Germinal center (tissue), 1 donor: ENCODE data around the gene RPS19BP1.
A peak's percentile ranks its signal among the peaks of the same experiment; 100 is the strongest.

Experiments
- DNase-seq: peaks from one replicate; pipeline ENCODE4 v3.0.0; 2012; ENCODE audit warnings: mixed read lengths, low spot score

The RPS19BP1 gene, protein sequence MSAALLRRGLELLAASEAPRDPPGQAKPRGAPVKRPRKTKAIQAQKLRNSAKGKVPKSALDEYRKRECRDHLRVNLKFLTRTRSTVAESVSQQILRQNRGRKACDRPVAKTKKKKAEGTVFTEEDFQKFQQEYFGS

DNA sequence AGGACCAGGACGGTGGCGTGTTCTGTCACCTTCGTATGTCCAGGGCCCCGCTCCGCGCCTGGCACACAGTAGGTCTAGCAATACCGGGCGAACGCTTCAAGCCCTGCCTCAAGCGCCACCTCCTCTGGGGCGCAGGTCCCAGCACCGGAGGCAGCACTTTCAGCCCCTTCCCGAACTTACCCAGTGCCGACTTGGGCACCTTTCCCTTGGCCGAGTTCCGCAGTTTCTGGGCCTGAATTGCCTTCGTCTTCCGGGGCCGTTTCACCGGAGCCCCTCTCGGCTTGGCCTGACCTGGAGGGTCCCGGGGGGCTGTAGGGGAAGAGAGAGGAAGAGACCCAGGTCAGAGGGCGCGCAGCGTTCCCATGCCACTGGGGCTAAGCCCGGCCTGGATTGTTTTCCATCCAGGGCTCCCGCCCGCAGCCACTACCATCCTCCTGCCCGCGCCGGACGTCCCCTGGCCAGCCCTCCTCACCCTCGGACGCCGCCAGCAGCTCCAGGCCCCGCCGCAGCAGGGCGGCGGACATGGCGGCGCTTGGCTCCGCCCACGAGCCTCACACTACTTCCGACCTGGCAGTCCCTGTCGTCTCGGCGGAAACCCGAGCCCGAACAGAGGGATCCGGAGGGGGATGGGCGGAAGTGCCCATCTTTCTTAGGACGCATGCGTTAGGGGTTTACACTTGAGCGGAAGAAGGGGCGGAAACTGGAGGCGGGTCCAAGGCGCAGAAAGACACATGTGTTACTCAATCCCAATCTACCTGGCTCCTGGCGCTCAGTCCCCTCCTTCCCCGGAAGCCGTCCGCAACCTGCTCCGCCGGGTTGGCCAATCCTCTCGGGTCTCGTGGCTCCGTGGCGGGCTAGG lies at the start of gene RPS19BP1:
RPS19BP1 (minus strand) TSS at position 534 of the 859 bp plus-strand sequence; CDS start at position 524, 10 bp downstream.
- DNase-seq, result peak; percentile 96

DNA sequence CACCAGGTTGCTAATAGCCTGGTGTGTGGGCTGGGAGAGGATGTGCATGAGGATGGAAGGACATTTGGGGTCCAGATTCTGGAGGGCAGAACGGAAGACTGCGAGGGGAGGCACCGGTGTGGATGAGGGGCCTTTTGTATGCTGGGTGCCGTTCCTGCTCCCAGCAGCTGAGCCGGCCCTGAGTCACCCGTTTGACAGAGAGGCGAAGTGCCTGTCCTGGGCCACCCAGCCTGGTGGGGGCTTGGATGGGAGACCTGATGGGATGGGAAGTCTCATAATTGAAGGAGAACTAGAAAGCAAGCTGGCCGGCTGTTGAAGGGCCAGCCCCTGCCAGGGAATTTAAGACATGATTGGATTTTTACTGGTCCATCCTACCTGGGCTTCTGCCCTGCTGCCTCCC lies 48.8 kb upstream of the RPS19BP1 start:
- DNase-seq, result no peak

DNA sequence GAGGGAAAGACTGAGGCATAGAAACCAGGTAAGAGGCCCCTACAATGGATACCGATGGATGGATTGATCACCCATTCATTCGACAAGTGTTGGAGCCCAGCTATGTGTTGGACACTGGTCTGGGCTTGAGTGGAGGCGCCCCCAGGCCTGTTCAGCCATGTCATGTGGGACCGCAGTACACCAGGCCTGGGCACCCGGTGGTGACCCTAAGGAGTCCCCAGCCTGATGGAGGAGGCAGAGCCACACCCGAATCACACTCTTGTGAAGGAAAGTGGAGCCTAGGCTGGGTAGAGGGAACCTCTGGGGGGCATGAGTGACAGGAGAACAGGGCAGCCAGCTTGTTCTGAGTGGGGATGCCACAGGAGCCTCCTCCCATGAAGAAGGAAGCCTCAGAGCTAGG lies 48.2 kb upstream of the RPS19BP1 start:
- no peak for DNase-seq

DNA sequence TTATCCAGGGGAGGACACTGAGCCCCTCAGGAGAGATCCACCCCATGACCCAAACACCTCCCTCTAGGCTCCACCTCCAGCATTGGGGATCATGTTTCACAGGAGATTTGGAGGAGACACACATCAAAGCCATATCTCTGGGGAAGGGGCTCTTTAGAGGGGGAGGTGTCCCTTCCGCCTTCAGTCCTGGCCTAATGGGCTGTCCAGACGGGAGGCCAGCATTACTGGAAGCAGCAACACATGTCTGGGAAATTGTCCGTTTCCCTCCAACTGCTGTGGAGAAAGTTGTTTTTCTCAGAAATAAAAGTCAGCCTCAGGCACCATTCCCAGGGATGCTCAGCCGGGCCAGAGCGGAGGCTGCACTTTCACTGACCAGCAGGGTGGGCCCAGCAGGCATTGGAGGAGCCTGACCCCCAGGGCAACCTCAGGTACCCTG lies 47.5 kb upstream of the RPS19BP1 start:
- DNase-seq, result no peak

DNA sequence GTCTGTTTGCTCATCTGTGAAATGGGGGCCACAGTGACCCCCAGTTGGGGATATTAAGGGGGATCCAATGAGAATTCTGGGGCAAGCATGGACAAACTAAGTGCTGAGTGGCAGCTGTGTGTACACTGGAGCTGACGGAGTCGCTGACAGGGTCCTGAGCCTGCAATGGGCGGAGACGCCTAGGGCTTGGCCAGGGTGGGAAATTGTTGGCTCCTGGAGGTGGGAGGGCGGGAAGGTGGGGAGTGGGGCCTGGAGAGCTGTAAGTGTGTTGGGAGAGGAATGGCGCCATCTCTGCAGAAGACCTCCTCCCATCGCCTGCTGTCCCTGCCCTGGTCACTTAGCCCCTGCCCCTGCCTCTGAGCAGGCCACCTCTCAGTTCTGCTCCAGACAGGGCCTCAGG lies 45.4 kb upstream of the RPS19BP1 start:
- no peak for DNase-seq

DNA sequence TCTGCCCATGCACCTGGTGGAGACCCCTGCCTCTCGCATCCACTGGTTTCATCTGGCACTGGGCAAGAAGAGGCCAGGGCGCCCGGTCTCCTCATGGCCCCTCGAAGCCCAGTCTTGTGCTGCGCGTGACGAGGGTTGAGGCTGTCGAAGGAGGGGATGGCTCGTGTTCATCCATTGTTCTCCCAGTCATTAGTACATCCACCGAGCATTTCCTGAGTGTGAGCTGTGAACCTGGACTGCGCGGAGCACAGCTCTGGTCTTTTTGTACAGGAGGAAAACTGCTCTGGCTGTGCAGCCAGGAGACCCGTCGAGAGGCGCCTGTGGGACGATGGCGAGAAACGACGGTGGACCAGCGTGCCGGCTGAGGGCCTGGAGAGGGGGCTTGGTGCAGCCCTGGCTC lies 44.8 kb upstream of the RPS19BP1 start:
- no peak for DNase-seq

DNA sequence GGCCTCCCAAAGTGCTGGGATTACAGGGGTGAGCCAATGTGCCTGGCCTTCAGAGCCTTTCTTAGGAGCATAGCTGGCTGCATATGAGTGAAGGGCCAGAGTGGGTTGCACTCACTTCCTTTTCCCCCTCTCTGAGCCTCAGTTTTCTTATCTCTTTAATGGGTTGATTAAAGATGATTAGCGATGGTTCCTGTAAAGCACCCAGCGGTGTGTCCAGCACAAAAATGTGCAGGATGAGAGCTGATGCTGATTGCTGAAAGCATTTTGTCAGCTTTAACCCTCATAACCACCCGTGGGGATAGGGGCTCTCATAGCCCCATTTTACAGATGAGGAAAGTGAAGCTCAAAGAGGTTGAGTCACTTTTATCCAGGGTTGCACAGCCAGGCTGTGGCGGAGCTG lies 43.5 kb upstream of the RPS19BP1 start:
- DNase-seq, result no peak

DNA sequence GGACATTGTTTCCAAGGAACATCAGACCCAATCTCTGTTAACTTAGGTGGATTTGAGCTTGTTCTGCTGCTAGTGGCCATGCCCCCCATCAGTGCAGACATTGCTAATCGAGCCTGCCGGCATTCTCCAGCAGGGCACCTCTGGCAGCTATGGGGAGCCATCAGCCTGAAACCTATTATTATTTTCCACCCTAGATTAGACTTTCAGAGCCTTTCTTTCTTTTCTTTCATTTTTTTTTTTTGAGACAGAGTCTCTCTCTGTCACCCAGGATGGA lies 42.9 kb upstream of the RPS19BP1 start:
- DNase-seq, result no peak

DNA sequence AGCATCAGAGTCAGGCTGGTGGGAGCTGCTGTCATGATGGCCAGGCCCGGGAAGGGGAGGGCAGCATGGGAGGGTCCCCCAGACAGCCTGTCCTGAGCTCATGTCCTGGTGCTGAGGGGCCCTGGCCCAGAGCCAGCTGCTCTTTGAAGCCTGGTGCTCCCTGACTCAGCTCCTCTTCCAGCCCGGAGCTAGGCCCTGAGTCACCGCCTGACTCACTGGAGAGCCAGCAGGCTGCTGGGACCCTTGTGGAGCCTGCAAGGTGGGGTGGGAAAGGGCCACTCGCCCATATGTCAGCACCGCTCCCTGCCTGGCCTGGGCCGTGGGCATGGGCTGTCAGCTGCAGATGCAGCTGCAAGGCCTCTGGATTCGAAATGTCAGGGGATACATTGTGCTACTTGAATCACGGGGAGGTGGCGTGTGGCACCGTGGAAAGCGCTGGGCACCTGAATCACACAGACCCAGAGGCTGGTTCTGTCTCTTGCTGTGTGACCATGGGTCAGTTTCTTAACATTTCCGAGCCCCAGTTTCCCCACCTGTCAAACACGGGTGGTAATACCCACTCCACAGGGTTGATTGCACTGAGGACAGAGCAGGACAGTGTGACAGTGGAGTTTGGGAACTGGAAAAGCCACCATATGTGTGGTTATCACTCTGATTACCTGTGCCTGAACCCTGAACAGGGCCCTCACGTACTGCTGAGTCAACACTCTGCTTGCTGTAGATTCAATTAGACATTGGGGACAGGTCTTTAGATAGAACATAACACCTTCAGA lies 42.4 kb upstream of the RPS19BP1 start:
- no peak for DNase-seq

DNA sequence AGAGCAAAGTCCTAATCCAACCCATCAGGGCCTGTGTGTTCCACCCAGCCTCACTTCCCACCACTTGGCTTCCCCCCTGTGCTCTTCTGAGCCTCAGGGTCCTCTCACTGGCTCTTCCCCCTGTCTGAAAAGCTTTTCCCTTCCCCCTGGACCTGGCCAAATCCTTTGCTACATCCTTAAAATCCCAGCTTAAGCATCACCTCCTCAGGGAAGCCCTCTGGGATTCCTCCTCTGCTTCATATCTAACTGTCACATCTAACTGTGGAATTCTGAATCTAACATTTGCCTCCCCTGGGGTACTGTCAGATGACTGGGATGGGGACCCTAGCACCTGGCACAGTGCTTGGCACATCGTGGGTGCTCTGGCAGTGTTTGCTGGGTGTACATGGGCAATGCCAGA lies 39.0 kb upstream of the RPS19BP1 start:
- no peak for DNase-seq

DNA sequence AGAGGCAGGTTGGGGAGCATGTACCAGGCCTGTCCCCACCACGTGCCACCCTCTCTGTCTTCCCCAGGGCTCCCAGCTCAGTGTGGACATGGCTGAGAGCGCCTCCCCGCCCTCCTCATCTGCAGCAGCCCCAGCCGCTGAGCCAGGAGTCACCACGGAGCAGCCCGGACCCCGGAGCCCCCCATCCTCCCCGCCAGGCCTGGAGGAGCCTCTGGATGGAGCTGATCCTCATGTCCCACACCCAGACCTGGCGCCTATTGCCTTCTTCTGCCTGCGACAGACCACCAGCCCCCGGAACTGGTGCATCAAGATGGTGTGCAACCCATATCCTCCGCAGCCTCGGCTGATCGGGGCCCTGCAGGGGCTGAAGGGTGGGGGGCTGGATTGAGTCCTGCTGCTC lies 38.1 kb upstream of the RPS19BP1 start, which contains the start of gene CACNA1I:
CACNA1I (plus strand) TSS at position 89 of the 400 bp plus-strand sequence; CDS start at position 89, 0 bp downstream.
- DNase-seq, result no peak

DNA sequence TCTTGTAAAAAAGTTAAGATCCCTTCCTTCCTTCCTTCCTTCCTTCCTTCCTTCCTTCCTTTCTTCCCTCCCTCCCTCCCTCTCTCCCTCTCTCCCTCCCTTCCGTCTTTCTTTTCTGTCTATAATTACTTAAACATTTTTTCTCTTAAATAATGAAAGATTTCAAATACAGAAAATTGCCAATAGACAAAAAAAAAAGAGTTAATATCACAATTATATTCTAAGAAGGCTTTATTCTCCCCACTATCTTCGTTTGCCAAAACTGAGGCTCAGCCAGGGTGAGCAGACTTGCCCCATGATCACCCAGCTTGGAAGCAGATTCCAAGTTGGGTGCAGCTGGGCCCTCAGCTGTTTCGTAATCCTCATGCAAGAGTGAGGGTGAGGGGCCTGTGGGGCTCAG lies 37.7 kb upstream of the RPS19BP1 start:
- DNase-seq, result no peak

DNA sequence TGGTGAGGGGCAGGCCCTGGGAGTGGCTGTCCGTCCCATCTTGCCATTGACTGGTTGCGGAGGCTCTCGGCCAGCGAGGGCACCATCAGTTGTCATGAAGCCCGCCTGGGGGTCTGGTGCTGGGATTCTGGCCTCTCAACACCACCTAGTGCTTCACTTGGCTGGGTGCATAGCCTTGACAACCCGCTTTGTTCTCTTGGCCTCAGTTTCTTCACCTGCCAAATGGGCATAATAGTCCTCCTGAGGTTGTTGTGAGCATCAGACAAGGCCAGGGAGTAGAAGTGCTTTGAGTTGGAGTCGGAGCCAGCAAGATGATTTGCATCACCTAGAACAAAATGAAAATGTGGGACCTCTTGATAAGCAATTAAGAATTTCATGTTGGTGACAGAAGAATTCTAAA lies 36.5 kb upstream of the RPS19BP1 start:
- DNase-seq, result no peak

DNA sequence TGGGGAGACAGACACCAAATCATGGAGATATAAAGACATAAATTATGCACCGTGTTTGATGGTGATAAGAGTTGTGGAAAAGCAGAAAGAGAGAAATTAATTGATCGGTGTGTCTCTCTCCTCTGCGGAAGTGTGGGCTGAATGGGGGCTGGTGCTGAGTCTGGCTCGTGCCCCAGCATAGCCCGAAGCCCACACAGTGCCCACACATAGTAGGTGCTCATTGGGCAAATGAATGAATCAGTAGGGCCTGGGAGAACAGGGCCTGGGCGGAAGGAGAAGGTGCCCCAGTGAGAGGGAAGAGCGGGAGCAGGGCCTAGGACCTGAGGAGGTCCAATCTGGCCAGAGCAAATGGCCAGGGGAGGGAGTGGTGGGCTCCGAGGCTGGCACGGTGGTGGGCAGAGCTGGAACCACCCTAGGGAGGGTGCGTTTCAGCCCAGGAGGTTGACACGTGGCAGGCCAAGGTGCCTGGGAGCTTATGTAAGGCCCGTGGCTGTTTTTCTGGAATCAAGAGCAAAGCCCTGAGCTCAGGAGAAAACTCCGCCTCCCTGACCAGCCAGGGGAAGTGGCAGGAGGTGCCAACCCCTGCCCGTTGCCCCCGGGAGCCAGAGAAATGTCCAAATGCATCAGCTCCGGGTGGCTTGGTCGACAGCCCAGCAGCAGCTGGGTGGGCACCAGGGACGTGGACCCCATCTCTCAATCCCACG lies 35.9 kb upstream of the RPS19BP1 start:
- no peak for DNase-seq

DNA sequence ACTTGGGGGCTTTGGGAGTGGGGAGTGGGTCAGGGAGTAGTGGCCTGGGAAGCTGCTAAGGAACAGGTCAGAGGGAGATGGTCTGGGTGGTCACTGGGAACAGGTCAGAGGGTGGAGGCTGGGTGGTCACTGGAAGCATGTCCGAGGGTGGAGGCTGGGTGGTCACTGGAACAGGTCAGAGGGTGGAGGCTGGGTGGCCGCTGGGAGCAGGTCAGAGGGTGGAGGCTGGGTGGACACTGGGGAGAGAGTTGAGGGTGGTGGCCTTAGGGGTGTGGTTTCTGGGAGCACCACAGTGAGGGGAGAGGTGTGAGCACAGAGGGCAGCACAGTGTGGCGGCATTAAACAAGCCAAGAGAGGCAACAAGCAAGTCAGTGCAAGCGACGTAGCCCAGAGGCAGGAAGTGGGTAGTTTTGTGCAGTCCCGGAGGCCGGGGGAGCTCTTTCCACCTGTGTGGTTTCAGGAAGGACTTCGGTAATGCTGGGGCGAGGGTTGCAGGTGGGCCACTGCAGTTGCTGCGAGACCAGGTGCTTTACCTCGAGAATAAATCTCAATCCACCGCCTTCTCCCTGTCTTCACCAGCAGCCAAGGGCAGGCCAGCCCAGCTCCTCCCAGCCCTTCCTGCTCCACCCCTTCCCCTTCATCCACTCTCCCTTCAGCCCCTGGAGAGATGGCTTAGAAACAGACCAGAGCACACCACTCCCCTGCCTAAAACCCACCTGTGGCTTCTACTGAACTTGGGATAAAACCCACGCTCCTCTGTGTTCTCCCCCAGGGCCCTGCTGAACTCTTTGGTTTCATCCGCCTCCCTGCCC lies 34.8 kb upstream of the RPS19BP1 start:
- DNase-seq, result peak; percentile 32

DNA sequence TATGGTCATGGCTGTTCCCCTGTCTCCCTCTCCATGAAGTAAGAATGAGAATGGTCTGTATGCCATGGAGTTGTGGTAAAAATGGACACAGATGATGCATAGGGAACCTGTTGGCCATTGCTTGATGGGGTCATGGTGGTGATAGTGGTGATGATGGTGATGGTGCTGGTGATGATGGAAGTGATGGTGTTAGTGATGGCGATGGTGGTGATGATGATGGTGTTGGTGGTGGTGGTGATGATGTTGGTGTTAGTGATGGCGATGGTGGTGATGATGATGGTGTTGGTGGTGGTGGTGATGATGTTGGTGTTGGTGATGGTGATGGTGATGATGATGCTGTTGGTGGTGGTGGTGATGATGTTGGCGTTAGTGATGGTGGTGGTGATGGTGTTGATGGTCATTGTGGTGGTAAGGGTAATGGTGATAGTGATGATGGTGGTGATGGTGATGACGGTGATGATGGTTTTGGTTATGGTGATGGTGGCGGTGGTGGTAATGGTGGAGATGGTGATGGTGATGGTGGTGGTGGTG lies 32.9 kb upstream of the RPS19BP1 start:
- DNase-seq, result no peak

DNA sequence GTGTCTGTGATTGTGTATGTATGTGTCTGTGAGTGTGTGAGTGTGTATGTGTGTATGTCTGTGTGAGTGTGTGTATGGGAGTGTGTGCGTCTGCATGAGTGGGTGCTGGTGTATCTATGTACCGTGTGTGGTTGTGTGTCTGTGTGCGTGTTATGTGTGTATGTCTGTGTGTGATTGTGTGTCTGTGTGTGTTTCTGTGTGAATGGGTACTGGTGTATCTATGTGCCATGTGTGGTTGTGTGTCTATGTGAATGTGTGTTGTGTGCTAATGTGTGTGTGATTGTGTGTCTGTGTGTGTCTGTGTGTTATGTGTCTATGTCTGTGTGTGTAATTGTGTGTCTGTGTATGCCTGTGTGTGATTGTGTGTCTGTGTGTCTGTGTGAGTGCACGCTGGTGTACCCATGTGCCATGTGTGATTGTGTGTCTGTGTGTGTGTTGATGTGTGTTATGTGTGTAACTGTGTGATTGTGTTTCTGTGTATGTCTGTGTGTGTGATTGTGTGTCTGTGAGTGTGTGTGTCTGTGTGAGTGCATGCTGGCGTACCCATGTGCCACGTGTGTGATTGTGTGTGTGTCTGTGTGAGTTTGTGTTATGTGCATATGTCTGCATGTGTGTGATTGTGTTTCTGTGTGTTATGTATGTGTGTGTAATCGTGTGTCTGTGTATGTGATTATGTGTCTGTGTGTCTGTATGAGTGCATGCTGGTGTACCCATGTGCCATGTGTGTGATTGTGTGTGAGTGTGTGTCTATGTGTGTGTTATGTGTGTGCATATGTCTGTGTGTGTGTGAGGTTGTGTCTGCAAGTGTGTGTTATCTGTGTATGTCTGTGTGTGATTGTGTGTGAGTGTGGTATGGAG lies 31.3 kb upstream of the RPS19BP1 start:
- no peak for DNase-seq

DNA sequence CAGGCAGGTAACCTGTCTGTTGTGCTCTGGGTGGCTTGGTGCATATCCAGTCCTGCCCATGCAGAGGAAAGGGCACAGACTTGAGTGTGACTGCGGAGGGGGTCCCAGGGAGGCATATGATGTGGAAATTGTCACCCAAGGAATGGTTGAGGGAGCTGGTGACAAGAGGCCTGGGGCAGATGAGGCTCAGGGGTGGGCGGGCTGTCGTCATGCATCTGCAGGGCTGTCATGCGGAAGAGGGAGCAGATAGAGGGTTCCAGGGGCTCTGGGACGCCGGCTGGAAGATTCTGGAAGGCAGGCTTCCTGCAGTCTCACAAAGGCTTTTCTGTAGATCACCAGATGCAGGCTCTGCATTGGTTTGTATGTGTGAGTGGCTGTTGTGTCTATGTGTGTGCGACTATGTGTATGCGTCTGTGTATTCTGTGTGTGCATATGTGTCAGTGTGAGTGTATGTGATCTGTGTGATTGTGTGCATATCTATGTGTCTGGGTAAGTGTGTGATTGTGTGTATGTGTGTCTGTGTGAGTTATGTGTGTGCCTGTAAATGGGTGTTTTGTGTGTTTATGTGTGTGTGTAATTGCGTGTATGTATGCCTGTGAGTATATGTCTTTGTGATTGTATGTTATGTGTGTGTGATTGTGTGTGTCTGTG lies 30.4 kb upstream of the RPS19BP1 start:
- DNase-seq, result no peak

DNA sequence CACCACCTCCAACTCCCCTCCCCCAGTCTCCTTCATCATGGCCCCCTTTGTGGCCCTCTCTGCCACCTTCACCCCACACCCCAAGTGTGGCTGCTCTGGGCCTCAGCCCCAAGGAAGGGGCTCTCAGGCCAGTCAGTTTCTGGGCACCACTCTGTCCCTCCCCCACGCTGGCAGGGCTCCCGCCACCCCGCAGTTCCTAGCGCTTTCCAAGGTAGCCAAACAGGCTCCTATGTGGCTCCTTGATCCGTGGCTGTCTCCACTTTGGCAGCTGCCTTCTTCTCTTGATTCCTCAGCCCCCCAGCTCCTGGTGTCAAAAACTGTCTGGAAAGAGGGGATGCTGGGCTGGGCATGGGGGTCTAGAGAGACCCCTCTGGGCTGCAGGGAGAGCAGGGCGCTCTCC lies 27.6 kb upstream of the RPS19BP1 start:
- DNase-seq, result no peak
